MM.1S (cell line): ENCODE data around the gene CLINT1.
A peak's percentile ranks its signal among the peaks of the same experiment; 100 is the strongest.

ENCODE experiments used
- DNase-seq: peaks from one replicate; pipeline ENCODE4 v3.0.0-alpha.2; 2015
- H2AFZ ChIP-seq: fragments of 300-600 bp; sonication (generic); 2 replicates; pipeline ENCODE4 v1.6.0; 2016; ENCODE audit warnings: antibody characterized with exemption, low read length
- H3F3A ChIP-seq: fragments of 300-600 bp; sonication (generic); 2 replicates; pipeline ENCODE4 v1.6.1; 2016; ENCODE audit warnings: mild to moderate bottlenecking, antibody characterized with exemption, low read length, moderate library complexity, mixed read lengths; ENCODE audit not compliant: insufficient read depth
- H3K27ac ChIP-seq: fragments of 300-600 bp; sonication (generic); 2 replicates; pipeline ENCODE4 v1.5.1; 2016; ENCODE audit warnings: mild to moderate bottlenecking, low read length
- H3K27me3 ChIP-seq: fragments of 300-600 bp; sonication (generic); replicated peaks from 2 replicates; pipeline ENCODE4 v1.6.0; 2016; ENCODE audit warnings: low read length; ENCODE audit not compliant: insufficient read depth
- H3K36me3 ChIP-seq: fragments of 300-600 bp; sonication (generic); replicated peaks from 2 replicates; pipeline ENCODE4 v1.6.1; 2016; ENCODE audit warnings: mild to moderate bottlenecking, low read length, mixed read lengths; ENCODE audit not compliant: insufficient read depth
- H3K4me1 ChIP-seq: fragments of 300-600 bp; sonication (generic); 2 replicates; pipeline ENCODE4 v1.6.1; 2016; ENCODE audit warnings: low read length, mixed read lengths
- H3K4me2 ChIP-seq: fragments of 300-600 bp; sonication (generic); 2 replicates; pipeline ENCODE4 v1.6.0; 2016; ENCODE audit warnings: low read depth, low read length
- H3K4me3 ChIP-seq: fragments of 300-600 bp; sonication (generic); 2 replicates; pipeline ENCODE4 v1.5.1; 2016; ENCODE audit warnings: low read length, mixed read lengths
- H3K79me2 ChIP-seq: fragments of 300-600 bp; sonication (generic); 2 replicates; pipeline ENCODE4 v1.6.1; 2016; ENCODE audit warnings: mixed run types, low read length, mixed read lengths
- H3K9ac ChIP-seq: fragments of 300-600 bp; sonication (generic); 2 replicates; pipeline ENCODE4 v1.6.1; 2016; ENCODE audit warnings: low read length, mixed read lengths
- H3K9me2 ChIP-seq: fragments of 300-600 bp; sonication (generic); replicated peaks from 2 replicates; pipeline ENCODE4 v1.6.1; 2016; ENCODE audit warnings: mild to moderate bottlenecking, low read length, mixed read lengths; ENCODE audit not compliant: insufficient read depth
- H3K9me3 ChIP-seq: fragments of 300-600 bp; sonication (generic); replicated peaks from 2 replicates; pipeline ENCODE4 v1.6.1; 2016; ENCODE audit warnings: mild to moderate bottlenecking, low read length, mixed read lengths; ENCODE audit not compliant: insufficient read depth
- H4K20me1 ChIP-seq: fragments of 300-600 bp; sonication (generic); 2 replicates; pipeline ENCODE4 v1.6.1; 2016; ENCODE audit warnings: mild to moderate bottlenecking, low read length, moderate library complexity, mixed read lengths; ENCODE audit not compliant: insufficient read depth
- EZH2 ChIP-seq: fragments of 300-600 bp; sonication (generic); optimal IDR thresholded peaks from 2 replicates; pipeline ENCODE3; 2017; ENCODE audit warnings: low read depth, mild to moderate bottlenecking, antibody characterized with exemption, low read length, mixed read lengths
- EZH2phosphoT487 ChIP-seq: fragments of 300-600 bp; sonication (generic); IDR thresholded peaks from 2 replicates; pipeline ENCODE4 v1.6.1; 2018; ENCODE audit warnings: antibody characterized with exemption, low read length
- TF ChIP-seq, protein P1 (sequence below): fragments of 300-600 bp; sonication (generic); IDR thresholded peaks from 2 replicates; pipeline ENCODE4 v1.5.1; 2016; ENCODE audit warnings: antibody characterized with exemption, low read length, mixed read lengths

CLINT1 gene

GRCh38 chr5:157761690-157762621 lies 97.0 kb downstream of the CLINT1 start:
- Histone ChIP-seq H3K27me3 (no peaks in the 10 kb centered on the region), H4K20me1 (no peaks in the 10 kb centered on the region), H3K9ac (no peak overlapping the region), H3K27ac (no peak overlapping the region), H3K36me3 (no peaks in the 10 kb centered on the region), H3K9me3 (no peaks in the 10 kb centered on the region), H2AFZ (no peak overlapping the region), H3K4me3 (no peak overlapping the region), H3K79me2 (no peaks in the 10 kb centered on the region), H3F3A (peaks cover 20% of the 10 kb centered on the region), H3K9me2 (no peaks in the 10 kb centered on the region), H3K4me2 (no peak overlapping the region), H3K4me1 (peaks cover 22% of the 10 kb centered on the region)
- TF ChIP-seq EZH2, result no peak
- TF ChIP-seq, protein P1, sequence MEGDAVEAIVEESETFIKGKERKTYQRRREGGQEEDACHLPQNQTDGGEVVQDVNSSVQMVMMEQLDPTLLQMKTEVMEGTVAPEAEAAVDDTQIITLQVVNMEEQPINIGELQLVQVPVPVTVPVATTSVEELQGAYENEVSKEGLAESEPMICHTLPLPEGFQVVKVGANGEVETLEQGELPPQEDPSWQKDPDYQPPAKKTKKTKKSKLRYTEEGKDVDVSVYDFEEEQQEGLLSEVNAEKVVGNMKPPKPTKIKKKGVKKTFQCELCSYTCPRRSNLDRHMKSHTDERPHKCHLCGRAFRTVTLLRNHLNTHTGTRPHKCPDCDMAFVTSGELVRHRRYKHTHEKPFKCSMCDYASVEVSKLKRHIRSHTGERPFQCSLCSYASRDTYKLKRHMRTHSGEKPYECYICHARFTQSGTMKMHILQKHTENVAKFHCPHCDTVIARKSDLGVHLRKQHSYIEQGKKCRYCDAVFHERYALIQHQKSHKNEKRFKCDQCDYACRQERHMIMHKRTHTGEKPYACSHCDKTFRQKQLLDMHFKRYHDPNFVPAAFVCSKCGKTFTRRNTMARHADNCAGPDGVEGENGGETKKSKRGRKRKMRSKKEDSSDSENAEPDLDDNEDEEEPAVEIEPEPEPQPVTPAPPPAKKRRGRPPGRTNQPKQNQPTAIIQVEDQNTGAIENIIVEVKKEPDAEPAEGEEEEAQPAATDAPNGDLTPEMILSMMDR, result peak; percentile 82
- TF ChIP-seq EZH2phosphoT487, result no peak
- DNase-seq, result peak; percentile 66

DNA sequence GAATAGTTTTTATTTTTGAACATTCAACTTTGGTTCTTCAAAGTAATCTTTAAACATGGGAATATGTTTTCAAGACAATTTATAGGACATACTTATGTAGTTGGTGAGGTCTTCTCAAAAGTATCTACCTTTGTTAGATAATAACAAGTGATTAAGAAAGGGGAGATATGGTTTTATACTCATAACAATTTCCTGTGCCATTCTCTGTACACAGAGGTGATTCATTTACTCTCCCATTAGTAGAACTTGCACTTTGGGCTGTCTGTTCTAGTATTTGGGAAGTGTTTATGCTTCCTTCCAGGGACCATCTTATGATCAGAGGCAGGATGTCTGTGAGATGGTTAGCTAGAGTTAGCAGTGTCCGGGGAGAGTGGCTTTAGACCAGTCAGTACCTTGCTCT lies 100.2 kb downstream of the CLINT1 start:
- H3K27me3 ChIP-seq, result no peaks in the 10 kb centered on the region
- no peaks in the 10 kb centered on the region for H3K79me2 ChIP-seq
- H3K9me2 ChIP-seq, result no peaks in the 10 kb centered on the region
- H3K4me1 ChIP-seq, result peaks cover 22% of the 10 kb centered on the region
- H2AFZ ChIP-seq, result peak overlapping the region; percentile 44; the same call in 1 of the 2 replicates
- H3K9ac ChIP-seq, result 0 out of 2 replicates have a peak overlapping the region, but pooled peaks have one; percentile 8
- H3K4me2 ChIP-seq, result peak overlapping the region; percentile 54
- no peaks in the 10 kb centered on the region for H4K20me1 ChIP-seq
- no peaks in the 10 kb centered on the region for H3K36me3 ChIP-seq
- H3K9me3 ChIP-seq, result no peaks in the 10 kb centered on the region
- no peak for DNase-seq
- H3K27ac ChIP-seq, result peak overlapping the region; percentile 57; the same call in 1 of the 2 replicates
- H3F3A ChIP-seq, result peaks cover 20% of the 10 kb centered on the region
- TF ChIP-seq EZH2 (no peak), EZH2phosphoT487 (no peak)
- TF ChIP-seq, protein P1, result no peak
- H3K4me3 ChIP-seq, result peak overlapping the region; percentile 9; the same call in 1 of the 2 replicates

DNA sequence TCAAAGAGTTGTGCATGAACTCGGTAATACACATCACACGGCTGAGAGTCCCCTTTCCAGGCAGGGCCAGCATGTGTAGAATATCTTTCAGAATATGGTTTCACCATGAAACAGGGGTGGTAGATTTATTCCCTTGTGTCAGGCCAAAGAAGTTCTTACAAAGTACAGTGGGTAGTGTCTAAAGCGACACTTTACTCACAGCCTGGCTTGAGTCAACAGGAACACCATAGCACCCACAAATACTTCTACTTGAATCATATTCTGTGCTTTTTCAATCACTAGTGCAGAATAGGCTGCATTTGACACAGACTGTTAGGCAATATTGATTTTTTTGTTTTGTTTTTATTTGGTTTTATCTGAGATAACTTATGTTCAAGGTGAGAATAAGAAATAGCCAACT lies 102.8 kb downstream of the CLINT1 start:
- H3K9me2 ChIP-seq, result no peaks in the 10 kb centered on the region
- H3K4me1 ChIP-seq, result peaks cover 18% of the 10 kb centered on the region
- H3K27ac ChIP-seq, result no peak overlapping the region
- peaks cover 20% of the 10 kb centered on the region for H3F3A ChIP-seq
- no peaks in the 10 kb centered on the region for H3K9me3 ChIP-seq
- H3K27me3 ChIP-seq, result no peaks in the 10 kb centered on the region
- H4K20me1 ChIP-seq, result no peaks in the 10 kb centered on the region
- H3K4me3 ChIP-seq, result no peak overlapping the region
- H3K9ac ChIP-seq, result no peak overlapping the region
- no peak for DNase-seq
- no peak for TF ChIP-seq EZH2phosphoT487
- TF ChIP-seq, protein P1, result no peak
- TF ChIP-seq EZH2, result no peak
- H3K4me2 ChIP-seq, result no peak overlapping the region
- no peak overlapping the region for H2AFZ ChIP-seq
- no peaks in the 10 kb centered on the region for H3K79me2 ChIP-seq
- no peaks in the 10 kb centered on the region for H3K36me3 ChIP-seq
